GM12864 (cell line): ENCODE results near the gene SLF1.
A peak's percentile ranks its signal among the peaks of the same experiment; 100 is the strongest.

Source experiments
- DNase-seq: peaks from one replicate; pipeline ENCODE4 v3.0.0-alpha.2; 2011; ENCODE audit warnings: low read depth
- H3K4me3 ChIP-seq: 2 replicates; pipeline ENCODE4 v1.5.1; 2011; ENCODE audit warnings: mild to moderate bottlenecking, low read depth, low read length, control low read depth
- CTCF ChIP-seq: IDR thresholded peaks from 2 replicates; pipeline ENCODE4 v1.5.1; 2011; ENCODE audit warnings: low read depth, mild to moderate bottlenecking, moderate library complexity, low read length, control low read depth, inconsistent platforms; ENCODE audit errors: missing control alignments

SLF1 gene

GRCh38 chr5:94736498-94736897 lies 118.0 kb downstream of the SLF1 start:
- TF ChIP-seq CTCF, result no peak
- no peak for DNase-seq
- no peak overlapping the region for H3K4me3 ChIP-seq

GRCh38 chr5:94740286-94740685 lies 121.8 kb downstream of the SLF1 start:
- DNase-seq, result no peak
- TF ChIP-seq CTCF, result no peak
- H3K4me3 ChIP-seq, result no peak overlapping the region

- DNase-seq, result no peak
- H3K4me3 ChIP-seq, result no peak overlapping the region
- TF ChIP-seq CTCF, result no peak
Measured at GRCh38 chr5:94742852-94743251, 124.4 kb downstream of the SLF1 start.

- TF ChIP-seq CTCF, result no peak
- no peak overlapping the region for H3K4me3 ChIP-seq
- DNase-seq, result no peak
Measured at GRCh38 chr5:94744906-94745305, 126.4 kb downstream of the SLF1 start.

- no peak for TF ChIP-seq CTCF
- DNase-seq, result peak; percentile 52
- no peak overlapping the region for H3K4me3 ChIP-seq
Measured at GRCh38 chr5:94745786-94746730, 127.6 kb downstream of the SLF1 start.

- no peak overlapping the region for H3K4me3 ChIP-seq
- no peak for TF ChIP-seq CTCF
- DNase-seq, result peak; percentile 72
Measured at GRCh38 chr5:94746731-94747124, 128.3 kb downstream of the SLF1 start.
